Superior temporal gyrus (tissue), 1 donor: ENCODE results near the gene CDC42EP1.
"Not testable (repeated sequence)": the region's sequence is repeated elsewhere in the genome, so short reads cannot be mapped to it uniquely, and the experiment has no call there.

Source experiments
- DNase-seq: peaks from one replicate; pipeline ENCODE4 v3.0.0-alpha.2; 2016; ENCODE audit errors: extremely low spot score

CDC42EP1 gene

GRCh38 chr22:37559901-37560607 lies at the start of gene CDC42EP1:
TSS of gene CDC42EP1 (plus strand) at chr22:37560480. CDS start at chr22:37566350, 5,870 bp downstream.
- DNase-seq = no peak

GRCh38 chr22:37511395-37512104 lies 48.7 kb upstream of the CDC42EP1 start:
- no peak for DNase-seq

- DNase-seq = no peak
Measured at GRCh38 chr22:37514526-37515051, 45.7 kb upstream of the CDC42EP1 start.

- no peak for DNase-seq
Measured at GRCh38 chr22:37515901-37516300, 44.4 kb upstream of the CDC42EP1 start.

- no peak for DNase-seq
Measured at GRCh38 chr22:37516456-37516855, 43.8 kb upstream of the CDC42EP1 start.

GRCh38 chr22:37517826-37518450 lies 42.3 kb upstream of the CDC42EP1 start:
- DNase-seq = no peak

GRCh38 chr22:37518509-37519267 lies 41.6 kb upstream of the CDC42EP1 start:
- DNase-seq = no peak

GRCh38 chr22:37519268-37520195 lies 40.7 kb upstream of the CDC42EP1 start, which contains the start of gene CARD10:
TSS of gene CARD10 (minus strand) at chr22:37519415. CDS start at chr22:37519200, 215 bp downstream.
- no peak for DNase-seq

GRCh38 chr22:37520776-37521191 lies 39.5 kb upstream of the CDC42EP1 start:
- no peak for DNase-seq

- no peak for DNase-seq
Measured at GRCh38 chr22:37521236-37521739, 39.0 kb upstream of the CDC42EP1 start.

GRCh38 chr22:37522482-37522881 lies 37.8 kb upstream of the CDC42EP1 start:
- DNase-seq = no peak

GRCh38 chr22:37525073-37525745 lies 35.1 kb upstream of the CDC42EP1 start:
- DNase-seq = no peak

- no peak for DNase-seq
Measured at GRCh38 chr22:37525746-37526350, 34.4 kb upstream of the CDC42EP1 start.

- DNase-seq = no peak
Measured at GRCh38 chr22:37526376-37526775, 33.9 kb upstream of the CDC42EP1 start.

- not testable (repeated sequence) for DNase-seq
Measured at GRCh38 chr22:37527081-37527752, 33.1 kb upstream of the CDC42EP1 start.

- DNase-seq = not testable (repeated sequence)
Measured at GRCh38 chr22:37527952-37528351, 32.3 kb upstream of the CDC42EP1 start.

- DNase-seq = no peak
Measured at GRCh38 chr22:37529652-37530345, 30.5 kb upstream of the CDC42EP1 start.

GRCh38 chr22:37533995-37534394 lies 26.3 kb upstream of the CDC42EP1 start:
- peak; percentile 33 for DNase-seq
